HEK293 (cell line): ENCODE measurements around the gene TAF1B.

Experiments used
- CTCF ChIA-PET: fragments of 350-600 bp; formaldehyde crosslinking; extraction: SDS; loops from one replicate; lab custom pipeline; 2021; ENCODE audit warnings: antibody characterized with exemption; lab: Yijun Ruan, JAX
- POLR2A ChIA-PET: fragments of 300-600 bp; formaldehyde crosslinking; extraction: SDS; loops from one replicate; lab custom pipeline; 2020; ENCODE audit warnings: antibody characterized with exemption, inconsistent platforms; lab: Yijun Ruan, JAX
- H3K27ac ChIP-seq: fragments of 200-500 bp; sonication (Bioruptor generic); 2 replicates; pipeline ENCODE4 v1.5.1; 2014; ENCODE audit warnings: low read depth, low read length, control low read depth, inconsistent platforms; ENCODE audit errors: extremely low read depth
- H3K36me3 ChIP-seq, 2 experiments: fragments of 200-500 bp in 1 of 2; sonication (Bioruptor generic) in 1 of 2; 1 replicate in 1 of 2; 2 replicates in 1 of 2; pipeline ENCODE4 v1.5.1; 2014 to 2017; ENCODE audit warnings: inconsistent platforms in 2 of 2, low read length in 2 of 2; ENCODE audit not compliant: control insufficient read depth in 2 of 2, insufficient read depth in 1 of 2
- H3K4me1 ChIP-seq: fragments of 200-500 bp; sonication (Bioruptor generic); 2 replicates; pipeline ENCODE4 v1.5.1; 2014; ENCODE audit warnings: mild to moderate bottlenecking, low read length, inconsistent platforms; ENCODE audit not compliant: control insufficient read depth, insufficient read depth
- H3K4me3 ChIP-seq: 2 replicates; pipeline ENCODE4 v1.5.1; 2011; ENCODE audit warnings: low read depth, mild to moderate bottlenecking, control low read depth, low read length, moderate library complexity
- H3K9me3 ChIP-seq: fragments of 200-500 bp; sonication (Bioruptor generic); 2 replicates; pipeline ENCODE4 v1.5.1; 2014; ENCODE audit warnings: low read depth, low read length, inconsistent platforms; ENCODE audit not compliant: control insufficient read depth, insufficient read depth
- BCL11B ChIP-seq: fragments of 450-650 bp; formaldehyde crosslinking; IDR thresholded peaks from 2 replicates; pipeline ENCODE4 v1.5.1; 2016; ENCODE audit warnings: low read depth, missing biosample characterization, missing genetic modification characterization
- GLIS2 ChIP-seq: fragments of 450-650 bp; formaldehyde crosslinking; IDR thresholded peaks from 2 replicates; pipeline ENCODE4 v1.5.1; 2016; ENCODE audit warnings: missing biosample characterization, missing genetic modification characterization
- IKZF3 ChIP-seq: fragments of 450-650 bp; IDR thresholded peaks from 2 replicates; pipeline ENCODE4 v1.5.0; 2018; ENCODE audit warnings: missing biosample characterization, mild to moderate bottlenecking, missing genetic modification characterization, moderate library complexity
- OVOL3 ChIP-seq: fragments of 450-650 bp; formaldehyde crosslinking; IDR thresholded peaks from 2 replicates; pipeline ENCODE4 v1.5.1; 2016; ENCODE audit warnings: missing biosample characterization, missing genetic modification characterization
- PRDM2 ChIP-seq: fragments of 450-650 bp; formaldehyde crosslinking; IDR thresholded peaks from 2 replicates; pipeline ENCODE4 v1.5.1; 2016; ENCODE audit warnings: missing biosample characterization, missing genetic modification characterization, borderline replicate concordance
- ZBTB10 ChIP-seq: fragments of 450-650 bp; formaldehyde crosslinking; IDR thresholded peaks from 2 replicates; pipeline ENCODE4 v1.5.1; 2016; ENCODE audit warnings: missing biosample characterization, missing genetic modification characterization
- ZFP37 ChIP-seq: fragments of 450-650 bp; formaldehyde crosslinking; IDR thresholded peaks from 2 replicates; pipeline ENCODE4 v1.5.1; 2016; ENCODE audit warnings: missing biosample characterization, missing genetic modification characterization
- ZIC2 ChIP-seq: fragments of 450-650 bp; formaldehyde crosslinking; IDR thresholded peaks from 2 replicates; pipeline ENCODE4 v1.5.1; 2016; ENCODE audit warnings: missing biosample characterization, missing genetic modification characterization
- ZNF350 ChIP-seq: fragments of 450-650 bp; formaldehyde crosslinking; IDR thresholded peaks from 2 replicates; pipeline ENCODE4 v1.5.0; 2017; ENCODE audit warnings: missing biosample characterization, mild to moderate bottlenecking, missing genetic modification characterization
- ZNF510 ChIP-seq: fragments of 450-650 bp; formaldehyde crosslinking; IDR thresholded peaks from 2 replicates; pipeline ENCODE4 v1.5.1; 2018; ENCODE audit warnings: mild to moderate bottlenecking, missing genetic modification characterization, missing biosample characterization; ENCODE audit not compliant: insufficient replicate concordance
- ZNF548 ChIP-seq: fragments of 450-650 bp; formaldehyde crosslinking; IDR thresholded peaks from 2 replicates; pipeline ENCODE4 v1.5.1; 2016; ENCODE audit warnings: missing biosample characterization, missing genetic modification characterization
- ZNF626 ChIP-seq: fragments of 450-650 bp; sonication (Bioruptor Pico); formaldehyde crosslinking; IDR thresholded peaks from 2 replicates; pipeline ENCODE4 v1.5.1; 2018; ENCODE audit warnings: missing biosample characterization, missing genetic modification characterization, inconsistent platforms
- ZNF664 ChIP-seq: fragments of 450-650 bp; formaldehyde crosslinking; IDR thresholded peaks from 2 replicates; pipeline ENCODE4 v1.5.1; 2016; ENCODE audit warnings: missing biosample characterization, missing genetic modification characterization
- ZNF670 ChIP-seq: fragments of 450-650 bp; formaldehyde crosslinking; IDR thresholded peaks from 2 replicates; pipeline ENCODE4 v1.5.1; 2016; ENCODE audit warnings: missing biosample characterization, missing genetic modification characterization, low read depth
- ZNF704 ChIP-seq: fragments of 450-650 bp; formaldehyde crosslinking; IDR thresholded peaks from 2 replicates; pipeline ENCODE4 v1.5.1; 2016; ENCODE audit warnings: missing biosample characterization, missing genetic modification characterization
- ZNF76 ChIP-seq: fragments of 450-650 bp; formaldehyde crosslinking; IDR thresholded peaks from 2 replicates; pipeline ENCODE4; 2016; ENCODE audit warnings: low read depth, missing biosample characterization, missing genetic modification characterization, borderline replicate concordance
- ZNF791 ChIP-seq: fragments of 450-650 bp; formaldehyde crosslinking; IDR thresholded peaks from 2 replicates; pipeline ENCODE4 v1.5.1; 2016; ENCODE audit warnings: missing biosample characterization, missing genetic modification characterization
- ZNF830 ChIP-seq: fragments of 450-650 bp; IDR thresholded peaks from 2 replicates; pipeline ENCODE4 v1.5.0; 2018; ENCODE audit warnings: missing biosample characterization, missing genetic modification characterization, low read depth, mild to moderate bottlenecking, moderate library complexity
- ZXDB ChIP-seq: fragments of 450-650 bp; formaldehyde crosslinking; IDR thresholded peaks from 2 replicates; pipeline ENCODE4 v1.5.1; 2016; ENCODE audit warnings: missing biosample characterization, missing genetic modification characterization

TAF1B gene

GRCh38 chr2:9945596-9945995, 102.3 kb downstream of the TAF1B start (continued):
- TF ChIP-seq PRDM2: no peak
- TF ChIP-seq IKZF3: no peak
- no peak for TF ChIP-seq OVOL3 (tag by site-specific recombination)
- TF ChIP-seq ZNF704 (tag by site-specific recombination): no peak
- no peak for TF ChIP-seq ZNF350 (tag by site-specific recombination)
- no peak for TF ChIP-seq ZNF664 (tag by site-specific recombination)

- Histone ChIP-seq H3K36me3 (no peaks in the 10 kb centered on the region), H3K4me1 (peaks cover 7% of the 10 kb centered on the region; the same call in 1 of the 2 replicates)
- TF ChIP-seq ZNF791 (tag by site-specific recombination): no peak
- no peak for TF ChIP-seq ZXDB
- TF ChIP-seq BCL11B (tag by site-specific recombination): no peak
- no peak for TF ChIP-seq ZNF626 (tag by site-specific recombination)
- no peak for TF ChIP-seq GLIS2 (tag by site-specific recombination)
- no peak for TF ChIP-seq ZFP37
- TF ChIP-seq ZNF76 (tag by site-specific recombination): no peak
- no peak for TF ChIP-seq ZNF510 (tag by site-specific recombination)
- TF ChIP-seq ZNF830 (tag by site-specific recombination): no peak
- no peak for TF ChIP-seq ZNF548 (tag by site-specific recombination)
- TF ChIP-seq, all 188 proteins: peak for 0
- ChIA-PET POLR2A (no interaction called here), CTCF (interaction anchor here (0.7 kb wide), 1 partner anchor 12 kb away, joined by 3 read pairs; no protein-coding TSS in a partner anchor)
- no peaks in the 10 kb centered on the region for H3K9me3 ChIP-seq
- no peak overlapping the region for H3K4me3 ChIP-seq
- H3K27ac ChIP-seq: no peak overlapping the region
Observed at GRCh38 chr2:9946076-9946475, 102.8 kb downstream of the TAF1B start.

- no peak overlapping the region for H3K27ac ChIP-seq
- TF ChIP-seq ZIC2 (tag by site-specific recombination) (no peak), ZNF510 (tag by site-specific recombination) (no peak), ZBTB10 (tag by site-specific recombination) (no peak), ZNF670 (tag by site-specific recombination) (no peak)
- TF ChIP-seq, all 188 proteins: peak for 0
- ChIA-PET POLR2A (no interaction called here), CTCF (interaction anchor here (0.6 to 0.8 kb wide), 3 partner anchors 13 to 27 kb away, joined by 3 to 4 read pairs (median 3); no protein-coding TSS in a partner anchor)
- no peaks in the 10 kb centered on the region for H3K36me3 ChIP-seq
- no peak overlapping the region for H3K4me3 ChIP-seq
- no peaks in the 10 kb centered on the region for H3K9me3 ChIP-seq
- peaks cover 2% of the 10 kb centered on the region; the same call in 1 of the 2 replicates for H3K4me1 ChIP-seq
Observed at GRCh38 chr2:9946818-9947217, 103.5 kb downstream of the TAF1B start.
